Central memory CD4-positive, alpha-beta T cell (primary cell): ENCODE data around the gene LRRC57.

Source experiments
- DNase-seq: peaks from one replicate; pipeline ENCODE4 v3.0.0; 2022

Gene LRRC57

DNA sequence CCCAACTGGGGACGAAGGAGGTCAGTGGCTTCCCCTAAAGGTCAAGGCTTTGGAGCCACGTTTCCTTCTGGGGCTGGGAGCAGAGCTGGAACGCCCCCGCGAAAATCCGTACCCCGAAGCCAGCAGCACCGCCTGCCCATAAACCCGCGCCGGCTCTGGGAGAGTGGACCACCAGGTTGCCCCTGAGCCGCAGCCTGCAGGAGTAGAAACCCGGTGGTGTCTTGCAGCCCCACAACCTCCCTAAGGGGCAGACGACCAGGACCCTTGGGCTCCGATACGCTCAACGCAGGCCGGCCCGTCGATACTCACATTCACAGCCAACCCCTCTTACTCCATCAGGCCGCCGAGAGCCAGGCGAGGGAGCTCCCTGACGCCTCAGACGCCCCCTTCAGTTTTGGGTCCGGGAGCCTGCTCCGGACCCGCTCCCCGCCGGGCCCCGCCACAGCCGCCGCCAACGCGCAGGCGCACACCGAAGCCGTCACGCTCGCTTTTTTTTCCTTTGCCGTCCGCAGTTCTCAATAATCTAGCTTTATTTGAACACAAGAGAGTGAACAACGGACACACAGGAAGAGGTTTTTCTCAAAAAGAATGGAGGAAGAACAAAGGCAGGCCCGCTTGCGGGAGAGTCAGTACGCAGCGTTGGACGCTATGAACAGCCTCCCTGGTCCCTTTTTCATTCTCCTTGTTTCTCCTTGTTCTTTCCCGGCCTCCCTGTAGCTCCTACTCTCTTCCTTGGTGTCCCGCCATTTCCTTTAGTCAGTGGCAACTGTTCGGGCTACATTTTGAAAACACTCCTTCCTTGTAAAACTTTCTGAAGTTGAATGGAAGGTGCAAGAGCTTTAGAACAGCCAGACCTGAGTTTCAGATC is 57.7 kb downstream of the LRRC57 start, which contains the start of gene ZNF106:
ZNF106 (minus strand) TSS at position 471 of the 868 bp plus-strand sequence. CDS start 18,852 bp downstream, outside the sequence.
- peak; percentile 90 for DNase-seq

GRCh38 chr15:42490291-42490670 is 58.3 kb downstream of the LRRC57 start:
- peak; percentile 5 for DNase-seq
